Measurements from ENCODE around the gene STYXL1. TPM values are rescaled to one million over a fixed set of nuclear protein-coding genes. Genes with fewer than 3 reads are reported as not detected.

STYXL1 gene
- total and polyA plus RNA-seq, 4 donors: 16.4 to 27.5 (median 17.1) TPM

GRCh38 chr7:76077435-76077834 lies 29.6 kb upstream of the STYXL1 start (continued):
- TF ChIP-seq ZBTB33 (IDR thresholded peaks at IDR 0.05): no peak

GRCh38 chr7:76076995-76077394 lies 29.2 kb upstream of the STYXL1 start:
- Histone ChIP-seq H3K27me3 (ENCODE audit: control insufficient read depth in 4 of 4, insufficient read depth in 4 of 4, low read length in 3 of 4) (no peaks in the 10 kb centered on the region), H3K36me3 (ENCODE audit: control insufficient read depth in 4 of 4, insufficient read depth in 3 of 4, low read depth in 1 of 4, low read length in 3 of 4) (peaks cover 4 to 19% (median 8%) of the 10 kb centered on the region in 4 donors), H3K9me3 (ENCODE audit: control insufficient read depth in 4 of 4, low read length in 3 of 4) (no peaks in the 10 kb centered on the region), H3K27ac (ENCODE audit: low read depth in 1 of 2, low read length in 2 of 2) (no peak overlapping the region), H3K4me1 (ENCODE audit: control insufficient read depth in 4 of 4, insufficient read depth in 4 of 4, low read length in 3 of 4) (no peaks in the 10 kb centered on the region), H3K9ac (ENCODE audit: low read depth in 1 of 2, low read length in 2 of 2) (no peak overlapping the region), H3K4me3 (ENCODE audit: low read depth in 1 of 3, low read length in 3 of 3) (no peak overlapping the region)
- no peak for DNase-seq (ENCODE audit: low spot score)
- TF ChIP-seq TAF1 (conservative IDR thresholded peaks at IDR 0.05): no peak
- TF ChIP-seq EGR1 (IDR thresholded peaks at IDR 0.05; ENCODE audit: low read depth in 2 of 2): no peak
- no peak for TF ChIP-seq ATF3 (IDR thresholded peaks at IDR 0.05)
- no peak for TF ChIP-seq CTCF (IDR thresholded peaks at IDR 0.05; ENCODE audit: low read depth, low read length, missing input control)
- TF ChIP-seq RXRA (IDR thresholded peaks at IDR 0.05): no peak
- no peak for TF ChIP-seq HNF4G (IDR thresholded peaks at IDR 0.05)
- TF ChIP-seq YY1 (IDR thresholded peaks at IDR 0.05): no peak
- TF ChIP-seq ZBTB33 (IDR thresholded peaks at IDR 0.05): no peak
- TF ChIP-seq RAD21 (IDR thresholded peaks at IDR 0.05): no peak
- TF ChIP-seq HNF4A (conservative IDR thresholded peaks at IDR 0.05): no peak
- no peak for TF ChIP-seq MAX (IDR thresholded peaks at IDR 0.05)
- no peak for TF ChIP-seq FOXA1 (IDR thresholded peaks at IDR 0.05)
- no peak for TF ChIP-seq SP1 (IDR thresholded peaks at IDR 0.05)
- no peak for TF ChIP-seq FOXA2 (IDR thresholded peaks at IDR 0.05)
- no peak for TF ChIP-seq NR2F2 (IDR thresholded peaks at IDR 0.05)
- TF ChIP-seq JUND (IDR thresholded peaks at IDR 0.05): no peak
- 94% methylated on average over 6 of the region's 6 CpGs for WGBS

- Histone ChIP-seq H3K36me3 (ENCODE audit: control insufficient read depth in 4 of 4, insufficient read depth in 3 of 4, low read depth in 1 of 4, low read length in 3 of 4) (peaks cover 4 to 23% (median 9%) of the 10 kb centered on the region in 4 donors), H3K9me3 (ENCODE audit: control insufficient read depth in 4 of 4, low read length in 3 of 4) (no peaks in the 10 kb centered on the region), H3K4me1 (ENCODE audit: control insufficient read depth in 4 of 4, insufficient read depth in 4 of 4, low read length in 3 of 4) (no peaks in the 10 kb centered on the region), H3K9ac (ENCODE audit: low read depth in 1 of 2, low read length in 2 of 2) (no peak overlapping the region), H3K27ac (ENCODE audit: low read depth in 1 of 2, low read length in 2 of 2) (no peak overlapping the region), H3K4me3 (ENCODE audit: low read depth in 1 of 3, low read length in 3 of 3) (no peak overlapping the region), H3K27me3 (ENCODE audit: control insufficient read depth in 4 of 4, insufficient read depth in 4 of 4, low read length in 3 of 4) (no peaks in the 10 kb centered on the region)
- 94% methylated on average over 4 of the region's 4 CpGs for WGBS
- TF ChIP-seq YY1 (IDR thresholded peaks at IDR 0.05) (no peak), RXRA (IDR thresholded peaks at IDR 0.05) (no peak), FOXA2 (IDR thresholded peaks at IDR 0.05) (no peak), JUND (IDR thresholded peaks at IDR 0.05) (no peak), REST (IDR thresholded peaks at IDR 0.05) (no peak), SP1 (IDR thresholded peaks at IDR 0.05) (no peak)
- DNase-seq (ENCODE audit: low spot score): no peak
These were observed 27.2 kb upstream of the STYXL1 start for GRCh38 chr7:76074972-76075370.

All from liver (tissue), 9 donors.